Measurements from ENCODE around the gene TAF3. TPM values are rescaled to one million over a fixed set of nuclear protein-coding genes. Genes with fewer than 3 reads are reported as not detected.

Gene TAF3
- total and polyA plus RNA-seq, 11 donors, result 5.7 to 14.0 (median 10.3) TPM

DNA sequence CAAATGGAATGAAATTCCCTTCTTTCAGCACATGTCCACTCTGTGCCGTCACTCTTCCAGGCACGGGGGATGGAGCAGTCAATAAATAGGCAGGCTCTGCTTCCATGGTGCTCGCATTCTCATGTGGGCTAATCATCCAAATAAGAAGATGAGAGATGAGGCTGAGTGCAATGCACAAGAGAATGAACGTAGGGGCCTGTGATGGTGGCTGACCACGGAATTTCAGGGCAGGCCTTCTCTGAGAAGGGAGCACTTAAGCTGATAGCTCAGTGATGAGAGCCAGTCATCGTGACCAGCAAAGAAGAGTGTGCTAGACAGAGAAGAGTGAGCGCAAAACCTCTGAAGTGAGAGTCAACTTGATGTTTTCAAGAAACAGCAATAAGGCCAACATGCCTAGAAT is 47.9 kb downstream of the TAF3 start:
- DNase-seq (no peak), ATAC-seq (no peak)
- TF ChIP-seq, protein P1, sequence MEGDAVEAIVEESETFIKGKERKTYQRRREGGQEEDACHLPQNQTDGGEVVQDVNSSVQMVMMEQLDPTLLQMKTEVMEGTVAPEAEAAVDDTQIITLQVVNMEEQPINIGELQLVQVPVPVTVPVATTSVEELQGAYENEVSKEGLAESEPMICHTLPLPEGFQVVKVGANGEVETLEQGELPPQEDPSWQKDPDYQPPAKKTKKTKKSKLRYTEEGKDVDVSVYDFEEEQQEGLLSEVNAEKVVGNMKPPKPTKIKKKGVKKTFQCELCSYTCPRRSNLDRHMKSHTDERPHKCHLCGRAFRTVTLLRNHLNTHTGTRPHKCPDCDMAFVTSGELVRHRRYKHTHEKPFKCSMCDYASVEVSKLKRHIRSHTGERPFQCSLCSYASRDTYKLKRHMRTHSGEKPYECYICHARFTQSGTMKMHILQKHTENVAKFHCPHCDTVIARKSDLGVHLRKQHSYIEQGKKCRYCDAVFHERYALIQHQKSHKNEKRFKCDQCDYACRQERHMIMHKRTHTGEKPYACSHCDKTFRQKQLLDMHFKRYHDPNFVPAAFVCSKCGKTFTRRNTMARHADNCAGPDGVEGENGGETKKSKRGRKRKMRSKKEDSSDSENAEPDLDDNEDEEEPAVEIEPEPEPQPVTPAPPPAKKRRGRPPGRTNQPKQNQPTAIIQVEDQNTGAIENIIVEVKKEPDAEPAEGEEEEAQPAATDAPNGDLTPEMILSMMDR (IDR thresholded peaks at IDR 0.05), result no peak
- TF ChIP-seq POLR2A (IDR thresholded peaks at IDR 0.05), result no peak
- Histone ChIP-seq H3K27me3 (no peaks in the 10 kb centered on the region), H3K4me1 (no peaks in the 10 kb centered on the region), H3K27ac (no peak overlapping the region), H3K9me3 (peaks cover 0 to 20% (median 13%) of the 10 kb centered on the region in 12 donors), H3K4me3 (no peak overlapping the region), H3K36me3 (no peaks in the 10 kb centered on the region)
- intact Hi-C loops (cut with DNase I), result loop anchor here in 1 of 10 donors (5.0 kb wide), 1 partner anchor 1341 kb away; no protein-coding TSS in a partner anchor
- WGBS, 4 donors, result 80 to 89% (median 85%) methylated on average over 7 of the region's 7 CpGs

DNA sequence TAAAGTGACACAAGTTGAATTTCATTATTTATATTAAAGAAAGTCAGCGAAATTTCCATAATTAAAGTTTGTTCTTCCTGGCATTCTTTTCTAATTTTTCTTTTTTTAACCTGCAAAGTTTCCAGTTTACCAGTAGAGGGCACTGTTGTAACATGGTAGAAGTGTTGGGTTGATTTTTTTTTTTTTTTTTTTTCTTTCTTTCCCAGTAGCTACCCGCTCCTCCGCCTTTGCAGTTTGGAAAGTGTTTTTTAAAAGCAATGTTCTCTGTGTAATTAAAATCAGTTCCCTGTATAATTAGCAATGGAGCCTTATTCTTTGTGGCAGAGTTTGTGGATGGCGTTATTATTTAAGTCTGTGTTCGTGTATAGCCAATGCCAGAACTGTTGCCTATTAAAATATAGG is 53.7 kb downstream of the TAF3 start:
- WGBS, 4 donors, result 15 to 22% (median 18%) methylated on average over 5 of the region's 5 CpGs
- intact Hi-C loops (cut with DNase I), result loop anchor here (2.0 to 10.0 kb wide), 7 partner anchors 1335 to 1433 kb away; no protein-coding TSS in a partner anchor
- DNase-seq, result no peak
- no peak for ATAC-seq
- no peak for TF ChIP-seq POLR2A (IDR thresholded peaks at IDR 0.05)
- TF ChIP-seq, protein P1 (IDR thresholded peaks at IDR 0.05), result peak; percentile 63 to 90 (median 80)
- Histone ChIP-seq H3K36me3 (no peaks in the 10 kb centered on the region), H3K9me3 (no peaks in the 10 kb centered on the region), H3K27ac (no peak overlapping the region), H3K4me1 (peaks cover 0 to 4% (median 0%) of the 10 kb centered on the region in 12 donors), H3K4me3 (peak overlapping the region in 9 of 12 donors; percentile 15 to 50 (median 35)), H3K27me3 (no peaks in the 10 kb centered on the region)

DNA sequence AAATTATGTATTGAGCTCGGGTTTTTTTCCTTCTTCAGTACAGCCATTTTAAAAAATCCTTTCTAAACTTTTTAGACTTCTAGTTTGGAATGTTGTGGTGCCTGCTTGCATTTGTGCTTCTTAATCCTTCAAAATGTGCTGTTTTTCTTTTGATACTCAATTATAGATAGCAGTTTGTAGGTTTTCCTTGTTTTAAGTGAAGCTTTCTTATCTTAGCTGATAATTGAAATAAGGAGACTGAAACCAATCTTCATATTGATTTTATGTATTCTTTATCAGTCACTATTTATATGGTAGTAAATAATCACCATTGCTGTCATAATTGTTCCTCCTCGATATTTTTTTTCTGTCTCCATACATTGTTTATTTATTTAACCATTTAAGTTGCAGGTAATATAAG is 56.6 kb downstream of the TAF3 start:
- no peak for TF ChIP-seq POLR2A (IDR thresholded peaks at IDR 0.05)
- TF ChIP-seq, protein P1 (IDR thresholded peaks at IDR 0.05), result no peak
- H3K27me3 ChIP-seq, result no peaks in the 10 kb centered on the region
- no peak overlapping the region for H3K4me3 ChIP-seq
- ATAC-seq (no peak), DNase-seq (no peak)
- no peaks in the 10 kb centered on the region for H3K9me3 ChIP-seq
- H3K36me3 ChIP-seq, result no peaks in the 10 kb centered on the region
- H3K4me1 ChIP-seq, result peaks cover 0 to 4% (median 0%) of the 10 kb centered on the region in 12 donors
- WGBS, 4 donors, result 77 to 82% (median 81%) methylated on average over 2 of the region's 2 CpGs
- intact Hi-C loops (cut with DNase I), result loop anchor here (5.0 to 10.0 kb wide), 4 partner anchors 1332 to 1430 kb away; no protein-coding TSS in a partner anchor
- H3K27ac ChIP-seq, result no peak overlapping the region

DNA sequence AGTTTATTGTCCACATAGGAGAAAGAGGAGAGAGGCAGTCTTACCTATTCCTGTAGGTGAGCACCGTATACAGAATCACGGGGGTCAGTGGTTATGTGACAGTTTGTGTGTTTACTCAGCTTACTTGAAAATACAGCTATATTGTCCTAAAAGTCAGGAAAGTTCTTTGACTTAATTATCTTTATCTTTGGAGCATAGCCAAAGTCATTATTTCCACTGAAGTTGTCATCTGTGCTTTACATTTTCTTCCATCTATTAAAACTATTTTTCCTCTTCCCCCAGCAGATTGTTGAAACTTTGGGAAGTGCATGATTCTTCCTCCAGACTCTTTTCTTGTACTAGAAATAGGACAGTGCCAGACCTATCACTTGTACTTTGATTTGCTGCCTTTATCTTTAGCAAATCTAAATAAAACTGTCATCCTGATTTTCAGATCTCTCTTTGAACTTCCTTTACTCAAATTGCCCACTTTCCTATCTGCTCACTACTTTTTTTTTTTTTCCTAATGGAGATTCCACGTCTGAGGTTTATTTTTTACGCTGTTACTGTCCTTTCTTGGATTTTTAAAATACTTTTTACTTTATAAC is 58.3 kb downstream of the TAF3 start:
- Histone ChIP-seq H3K4me1 (peaks cover 0 to 4% (median 0%) of the 10 kb centered on the region in 12 donors), H3K9me3 (no peaks in the 10 kb centered on the region), H3K36me3 (no peaks in the 10 kb centered on the region), H3K27ac (no peak overlapping the region), H3K27me3 (no peaks in the 10 kb centered on the region), H3K4me3 (no peak overlapping the region)
- 60 to 90% (median 76%) methylated on average over 4 of the region's 4 CpGs for WGBS, 4 donors
- TF ChIP-seq POLR2A (IDR thresholded peaks at IDR 0.05), result no peak
- TF ChIP-seq, protein P1 (IDR thresholded peaks at IDR 0.05), result no peak
- ATAC-seq, result no peak
- intact Hi-C loops (cut with DNase I), result loop anchor here in 3 of 10 donors (10.0 kb wide), 1 partner anchor 1428 kb away; no protein-coding TSS in a partner anchor
- DNase-seq, result no peak
